Peyer's patch (tissue), 4 donors: Measurements from ENCODE around the gene KCNB1.

Source experiments
- POLR2A ChIP-seq, 2 donors: fragments of 450-650 bp; IDR thresholded peaks; one replicate each; pipeline ENCODE4 v1.5.1; 2017; ENCODE audit warnings: antibody characterized with exemption in 2 of 2, mild to moderate bottlenecking in 2 of 2, moderate library complexity in 2 of 2
- TF ChIP-seq, protein P1 (sequence below), 6 experiments: fragments of 450-650 bp in 4 of 6; fragments of 200-600 bp in 2 of 6; sonication (generic) in 1 of 6; IDR thresholded peaks; one replicate each; pipeline ENCODE4 v1.5.1; 2017 to 2019; ENCODE audit warnings: antibody characterized with exemption in 6 of 6, mild to moderate bottlenecking in 3 of 6, moderate library complexity in 1 of 6

DNA sequence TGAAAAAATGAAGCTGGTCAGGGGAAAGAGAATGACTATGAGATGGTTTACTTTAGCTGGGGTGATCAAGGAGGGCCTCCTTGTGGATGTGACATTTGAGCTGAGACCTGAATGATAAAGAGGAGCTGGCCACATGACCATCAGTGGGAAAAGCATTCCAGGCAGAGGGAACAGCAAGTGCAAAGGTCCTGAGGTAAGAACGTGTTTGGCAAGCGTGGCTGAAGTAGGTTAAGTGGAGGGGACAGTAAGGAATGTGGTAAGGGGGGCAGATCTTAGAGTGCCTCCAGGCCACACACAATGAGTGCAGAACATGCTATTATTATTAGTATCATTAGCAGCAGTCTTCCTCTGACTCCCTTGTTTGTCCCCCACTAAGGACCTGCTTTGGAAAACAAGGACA, 92.6 kb downstream of the KCNB1 start:
- TF ChIP-seq, protein P1, sequence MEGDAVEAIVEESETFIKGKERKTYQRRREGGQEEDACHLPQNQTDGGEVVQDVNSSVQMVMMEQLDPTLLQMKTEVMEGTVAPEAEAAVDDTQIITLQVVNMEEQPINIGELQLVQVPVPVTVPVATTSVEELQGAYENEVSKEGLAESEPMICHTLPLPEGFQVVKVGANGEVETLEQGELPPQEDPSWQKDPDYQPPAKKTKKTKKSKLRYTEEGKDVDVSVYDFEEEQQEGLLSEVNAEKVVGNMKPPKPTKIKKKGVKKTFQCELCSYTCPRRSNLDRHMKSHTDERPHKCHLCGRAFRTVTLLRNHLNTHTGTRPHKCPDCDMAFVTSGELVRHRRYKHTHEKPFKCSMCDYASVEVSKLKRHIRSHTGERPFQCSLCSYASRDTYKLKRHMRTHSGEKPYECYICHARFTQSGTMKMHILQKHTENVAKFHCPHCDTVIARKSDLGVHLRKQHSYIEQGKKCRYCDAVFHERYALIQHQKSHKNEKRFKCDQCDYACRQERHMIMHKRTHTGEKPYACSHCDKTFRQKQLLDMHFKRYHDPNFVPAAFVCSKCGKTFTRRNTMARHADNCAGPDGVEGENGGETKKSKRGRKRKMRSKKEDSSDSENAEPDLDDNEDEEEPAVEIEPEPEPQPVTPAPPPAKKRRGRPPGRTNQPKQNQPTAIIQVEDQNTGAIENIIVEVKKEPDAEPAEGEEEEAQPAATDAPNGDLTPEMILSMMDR (IDR thresholded peaks at IDR 0.05) = no peak
- no peak for TF ChIP-seq POLR2A (IDR thresholded peaks at IDR 0.05)
